ENCODE data around the gene SRMS.
A peak's percentile ranks its signal among the peaks of the same experiment; 100 is the strongest.
"Not testable (repeated sequence)": the region's sequence is repeated elsewhere in the genome, so short reads cannot be mapped to it uniquely, and the experiment has no call there.

The SRMS gene

GRCh38 chr20:63579017-63579694 lies 31.6 kb upstream of the SRMS start:
- DNase-seq (ENCODE audit: low read depth in 2 of 2), result no peak

- DNase-seq (ENCODE audit: low read depth in 2 of 2), result no peak
Measured at GRCh38 chr20:63578224-63579016, 30.9 kb upstream of the SRMS start.

DNA sequence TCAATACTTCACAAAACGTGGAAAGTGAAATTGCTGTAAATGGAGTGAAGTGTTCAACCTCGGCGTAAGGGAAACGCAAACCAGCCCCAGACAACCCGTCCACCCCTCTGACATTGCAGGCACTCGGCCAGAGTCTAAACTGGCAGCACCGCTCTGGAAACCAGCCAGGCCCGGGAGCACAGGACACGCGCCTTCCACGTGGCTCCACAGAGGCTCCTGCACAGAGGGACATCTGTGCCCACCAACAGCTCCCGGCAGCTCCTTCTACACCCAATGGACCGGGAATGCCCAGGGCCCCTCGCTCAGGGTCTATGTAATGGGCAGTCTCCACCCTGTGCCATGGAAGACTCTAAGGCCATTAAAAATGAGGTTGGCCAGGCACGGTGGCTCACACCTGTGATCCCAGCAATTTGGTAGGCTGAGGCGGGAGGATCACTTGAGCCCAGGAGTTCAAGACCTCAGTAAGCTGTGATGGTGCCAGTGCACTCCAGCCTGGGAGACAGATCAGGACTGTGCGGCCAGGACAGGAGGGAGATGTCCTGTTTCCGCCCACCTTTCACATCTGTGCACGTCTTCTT lies 29.9 kb upstream of the SRMS start:
- no peak for DNase-seq (ENCODE audit: low read depth in 2 of 2)

DNA sequence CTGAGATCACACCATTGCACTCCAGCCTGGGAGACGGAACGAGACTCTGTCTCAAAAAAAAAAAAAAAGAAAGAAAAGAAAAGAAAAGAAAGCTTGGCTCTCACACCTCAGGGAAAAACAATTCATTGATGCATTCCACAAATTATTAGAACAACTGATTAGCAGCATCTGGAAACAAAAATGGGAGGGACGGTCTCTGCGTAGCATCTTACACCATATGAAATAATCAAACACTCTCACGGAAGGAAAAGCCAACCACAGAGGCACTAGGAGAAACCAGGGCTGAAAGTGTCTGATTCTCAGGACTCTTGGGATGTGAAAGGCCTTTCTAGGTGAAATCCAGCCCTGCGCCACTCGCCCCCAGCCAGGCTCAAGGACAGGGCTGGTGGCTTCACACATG lies 28.8 kb upstream of the SRMS start:
- DNase-seq (ENCODE audit: low read depth in 2 of 2), result no peak

DNA sequence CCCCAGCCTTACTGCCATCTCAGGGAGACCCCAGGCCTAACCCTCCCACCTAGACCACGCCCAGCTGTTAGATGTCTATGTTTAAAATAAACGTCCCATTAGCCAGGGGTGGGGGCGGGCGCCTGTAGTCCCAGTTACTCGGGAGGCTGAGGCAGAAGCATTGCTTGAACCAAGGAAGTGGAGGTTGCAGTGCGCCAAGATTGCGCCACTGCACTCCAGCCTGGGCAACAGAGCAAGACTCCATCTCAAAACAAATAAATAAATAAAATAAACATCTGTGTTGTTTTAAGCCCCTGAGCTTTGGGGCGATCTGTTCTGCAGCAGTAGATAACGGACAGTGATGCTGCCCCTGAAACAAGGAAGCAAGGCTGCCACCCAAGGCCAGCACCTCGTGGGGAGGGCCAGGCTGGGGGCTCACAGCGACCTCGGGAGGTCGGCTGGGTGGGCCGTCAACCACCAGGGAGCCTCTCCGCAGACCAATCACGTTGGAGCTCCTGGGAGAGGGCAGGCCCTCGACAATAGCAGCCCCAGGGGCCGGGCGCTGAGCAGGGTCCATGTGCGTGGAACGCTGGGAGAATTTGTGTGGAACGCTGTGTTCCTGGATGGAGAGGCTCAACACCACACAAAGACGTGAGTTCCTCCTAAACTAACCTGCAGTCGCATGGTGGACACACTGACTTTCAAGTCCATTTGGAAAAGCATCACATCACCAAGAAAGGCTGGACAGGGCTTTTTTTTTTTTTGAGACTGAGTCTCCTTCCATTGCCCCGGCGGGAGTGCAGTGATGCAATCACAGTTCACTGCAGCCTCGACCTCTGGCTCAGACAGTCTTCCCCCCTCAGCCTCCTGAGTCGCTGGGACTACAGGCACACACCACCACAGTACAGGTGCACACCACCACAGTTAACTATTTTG lies 27.5 kb upstream of the SRMS start:
- no peak for DNase-seq (ENCODE audit: low read depth in 2 of 2)

GRCh38 chr20:63574156-63574828 lies 26.7 kb upstream of the SRMS start, which contains the start of gene HELZ2:
Gene HELZ2, minus strand, starts transcription at chr20:63574239. Its CDS starts 1,854 bp downstream, at chr20:63572385.
- DNase-seq (ENCODE audit: low read depth in 2 of 2), result peak; percentile 48 to 58

GRCh38 chr20:63573647-63574131 lies 26.1 kb upstream of the SRMS start:
- DNase-seq (ENCODE audit: low read depth in 2 of 2), result no peak

DNA sequence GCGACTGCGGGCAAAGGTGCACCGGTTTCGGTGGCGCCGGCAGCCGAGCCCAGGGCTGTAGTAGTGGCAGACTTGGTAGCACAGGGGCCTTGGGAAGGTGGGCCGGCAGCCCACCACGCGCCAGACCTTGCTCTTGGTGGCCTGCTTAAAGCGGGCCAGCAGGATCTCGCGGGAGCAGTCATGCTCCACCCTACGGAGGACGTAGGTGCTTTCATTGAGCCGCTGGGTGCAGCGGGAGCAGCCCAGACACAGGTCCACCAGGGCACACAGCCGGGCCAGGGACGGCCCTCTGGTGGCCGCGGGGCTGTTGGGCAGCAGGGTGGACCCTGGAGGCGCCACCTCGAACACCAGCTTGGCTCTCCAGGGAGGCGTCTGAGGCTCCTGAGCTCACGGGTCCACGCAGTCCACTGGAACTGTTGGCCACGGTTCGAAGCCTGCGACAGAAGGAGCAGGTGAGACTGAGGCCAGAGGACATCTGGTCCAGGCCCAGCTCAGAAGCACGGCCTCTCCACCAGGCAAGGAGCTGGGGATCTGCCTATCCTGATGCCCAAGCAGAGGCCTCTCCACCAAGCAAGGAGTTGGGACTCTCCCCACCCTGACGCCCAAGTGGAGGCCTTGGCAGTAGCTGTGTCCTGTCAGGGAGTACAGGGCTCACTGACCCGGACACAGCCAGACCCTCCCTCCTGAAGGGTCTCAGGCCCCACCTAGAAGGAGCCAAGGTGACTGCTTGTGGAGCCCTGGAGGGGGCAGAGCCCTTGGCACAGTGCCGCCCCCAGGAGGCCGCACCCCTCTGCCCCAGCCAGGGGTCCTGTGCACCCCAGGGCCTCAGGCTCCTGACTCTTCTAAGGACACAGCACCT lies 25.5 kb upstream of the SRMS start:
- DNase-seq (ENCODE audit: low read depth in 2 of 2), result no peak

DNA sequence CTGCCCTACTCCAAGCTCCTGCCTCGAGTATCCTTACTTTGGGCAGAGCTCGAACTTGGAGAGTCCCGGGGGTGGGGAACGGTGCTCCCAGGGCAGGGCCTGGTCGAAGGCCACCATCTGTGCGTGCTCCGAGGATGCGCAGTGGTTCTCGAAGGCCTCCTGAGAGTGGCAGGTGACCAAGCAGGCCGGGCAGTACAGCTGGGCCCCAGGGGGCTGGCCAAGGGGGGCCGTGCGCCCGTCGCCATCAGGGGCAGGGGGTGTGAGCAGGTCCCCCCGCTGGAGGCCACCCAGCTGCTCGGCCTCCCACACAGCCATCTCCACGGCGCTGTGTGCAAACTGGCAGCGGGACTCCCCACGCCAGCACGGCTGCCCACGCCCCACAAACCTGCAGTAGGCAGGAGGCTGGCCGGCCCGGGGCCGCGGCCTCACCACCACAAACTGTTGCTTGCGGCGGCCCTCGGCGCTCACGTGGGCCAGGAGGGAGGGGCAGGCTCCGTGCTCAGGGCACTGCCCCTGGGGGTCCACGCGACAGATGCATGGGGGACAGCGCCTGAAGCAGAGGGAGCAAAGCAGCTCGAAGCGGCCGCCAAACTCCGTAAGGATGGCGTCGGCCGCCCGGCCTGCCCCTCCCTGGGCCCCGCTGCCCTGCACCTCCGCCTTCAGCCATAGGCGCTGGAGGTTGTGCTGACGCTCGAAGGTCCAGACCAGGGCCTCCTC lies 24.7 kb upstream of the SRMS start:
- no peak for DNase-seq (ENCODE audit: low read depth in 2 of 2)

- DNase-seq (ENCODE audit: low read depth in 2 of 2), result not testable (repeated sequence)
Measured at GRCh38 chr20:63571087-63571478, 23.5 kb upstream of the SRMS start.

- DNase-seq (ENCODE audit: low read depth in 2 of 2), result no peak
Measured at GRCh38 chr20:63570281-63571086, 22.9 kb upstream of the SRMS start.

DNA sequence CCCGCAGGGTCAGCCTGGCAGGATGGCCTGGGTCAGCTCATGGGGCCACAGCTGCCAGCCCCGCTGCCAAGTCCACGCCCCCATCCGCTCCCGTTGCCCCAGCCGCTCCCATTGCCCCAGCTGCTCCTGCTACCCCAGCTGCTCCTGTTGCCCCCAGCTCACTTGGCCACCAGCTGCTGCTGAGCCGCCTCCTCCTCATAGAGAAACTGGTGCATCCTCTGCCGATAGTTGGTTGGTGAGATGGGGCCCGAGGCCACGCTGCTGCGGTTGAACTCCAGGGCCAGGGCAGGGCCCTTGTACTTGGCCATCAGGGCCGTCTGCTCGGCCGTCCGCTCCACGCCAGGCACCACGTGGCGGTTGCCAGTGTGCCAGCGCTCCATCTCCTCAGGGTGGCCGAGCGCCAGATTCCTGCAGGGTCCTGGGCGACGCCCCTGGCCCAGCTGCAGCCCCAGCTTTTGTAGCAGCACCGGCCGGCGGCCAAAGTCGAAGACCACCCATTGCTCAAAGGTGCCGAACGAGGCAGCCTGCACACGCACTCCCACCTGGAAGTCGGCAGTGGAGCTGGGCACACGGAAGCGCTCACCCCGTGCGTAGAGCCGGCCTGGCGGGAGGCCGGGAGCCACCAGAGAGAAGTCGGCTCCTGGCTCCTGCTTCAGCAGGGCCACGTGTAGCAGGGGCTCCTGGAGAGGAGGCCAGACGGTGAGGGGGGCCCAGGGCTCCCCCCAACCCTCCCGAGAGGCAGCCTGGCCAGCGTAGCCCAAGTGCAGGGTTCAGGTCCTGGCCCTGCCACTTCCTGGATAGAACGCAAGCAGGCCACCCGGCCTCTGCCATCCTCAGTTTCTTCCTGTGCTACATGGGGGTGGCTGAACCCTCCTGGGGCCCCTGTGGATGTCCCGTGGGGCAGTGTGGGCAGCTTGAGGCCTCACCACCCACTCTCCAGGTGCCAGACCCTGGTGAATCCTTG lies 21.7 kb upstream of the SRMS start:
- DNase-seq (ENCODE audit: low read depth in 2 of 2), result no peak

DNA sequence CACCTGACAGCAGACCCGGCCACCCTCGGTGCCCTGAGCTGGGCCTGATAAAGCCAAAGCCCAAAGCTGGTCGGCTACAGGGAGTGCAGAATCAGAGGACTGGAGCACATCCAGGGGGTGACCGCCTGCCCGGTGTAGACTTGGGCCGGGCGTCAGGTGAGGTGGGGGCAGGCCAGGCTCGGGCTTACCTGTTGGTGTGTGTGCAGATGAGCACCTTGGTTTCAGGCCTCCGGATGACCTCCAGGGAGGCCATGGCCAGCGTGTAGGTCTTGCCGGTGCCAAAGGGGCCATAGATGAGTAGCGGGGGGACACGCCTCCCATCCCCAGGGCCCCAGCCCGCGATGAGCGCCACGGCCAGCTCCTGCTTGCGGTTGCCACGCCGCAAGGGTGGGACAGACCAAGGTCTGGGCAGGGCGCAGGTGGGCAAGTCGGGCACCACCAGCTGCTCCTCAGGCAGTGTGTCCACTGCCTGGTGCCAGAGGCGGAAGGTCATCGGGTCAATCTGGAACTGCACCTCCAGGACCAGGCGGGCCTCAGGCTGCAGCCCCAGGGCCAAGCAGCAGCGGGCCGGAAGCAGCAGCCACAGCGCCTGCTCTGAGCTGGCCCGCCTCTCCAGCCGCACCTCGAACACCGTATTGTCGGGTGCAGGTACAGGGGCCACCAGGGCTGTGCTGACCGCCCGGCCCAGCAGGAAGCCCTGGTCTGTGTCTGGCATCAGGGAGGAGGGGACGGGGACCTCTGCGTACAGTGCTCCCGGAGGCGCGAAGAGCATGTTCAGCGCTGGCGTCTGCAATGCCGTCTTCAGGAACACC lies 20.8 kb upstream of the SRMS start:
- DNase-seq (ENCODE audit: low read depth in 2 of 2), result no peak

- DNase-seq (ENCODE audit: low read depth in 2 of 2), result peak in 1 of 2 donors; percentile 40
Measured at GRCh38 chr20:63567386-63568169, 20.0 kb upstream of the SRMS start.

DNA sequence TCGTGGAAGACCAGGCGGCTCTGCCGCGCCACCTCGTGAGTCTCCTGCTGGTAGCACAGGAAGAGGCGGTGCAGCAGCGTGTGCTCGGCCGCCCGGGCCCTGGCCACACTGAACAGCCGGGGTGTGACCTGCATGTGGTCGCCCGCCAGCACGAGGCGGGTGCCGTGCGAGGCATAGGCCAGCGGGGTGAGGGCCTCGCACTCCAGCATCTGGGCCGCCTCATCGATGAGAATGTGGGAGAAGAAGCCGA lies 19.5 kb upstream of the SRMS start:
- no peak for DNase-seq (ENCODE audit: low read depth in 2 of 2)
